ENCODE measurements around the gene ZNF697.

DNA sequence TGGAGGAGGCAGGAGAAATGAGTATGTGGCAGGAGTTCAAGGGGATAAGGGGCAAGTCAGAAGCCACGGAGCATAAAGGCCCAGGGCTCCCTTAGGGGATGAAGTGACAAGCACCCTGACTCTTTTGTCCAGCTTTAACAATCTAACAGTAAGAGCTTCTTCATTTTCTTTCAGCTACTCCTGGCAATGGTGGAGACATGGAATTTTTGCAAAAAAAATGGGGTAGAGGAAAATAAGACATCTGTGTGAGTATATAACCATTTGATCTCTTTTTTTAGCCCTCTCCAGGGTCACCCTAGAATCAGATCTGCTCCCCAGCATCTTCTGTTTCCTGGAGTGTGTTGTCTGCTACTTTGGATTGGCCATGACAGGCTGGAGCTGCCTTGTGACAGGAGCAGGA lies 47.1 kb downstream of the ZNF697 start:
- TF ChIP-seq, protein P1, sequence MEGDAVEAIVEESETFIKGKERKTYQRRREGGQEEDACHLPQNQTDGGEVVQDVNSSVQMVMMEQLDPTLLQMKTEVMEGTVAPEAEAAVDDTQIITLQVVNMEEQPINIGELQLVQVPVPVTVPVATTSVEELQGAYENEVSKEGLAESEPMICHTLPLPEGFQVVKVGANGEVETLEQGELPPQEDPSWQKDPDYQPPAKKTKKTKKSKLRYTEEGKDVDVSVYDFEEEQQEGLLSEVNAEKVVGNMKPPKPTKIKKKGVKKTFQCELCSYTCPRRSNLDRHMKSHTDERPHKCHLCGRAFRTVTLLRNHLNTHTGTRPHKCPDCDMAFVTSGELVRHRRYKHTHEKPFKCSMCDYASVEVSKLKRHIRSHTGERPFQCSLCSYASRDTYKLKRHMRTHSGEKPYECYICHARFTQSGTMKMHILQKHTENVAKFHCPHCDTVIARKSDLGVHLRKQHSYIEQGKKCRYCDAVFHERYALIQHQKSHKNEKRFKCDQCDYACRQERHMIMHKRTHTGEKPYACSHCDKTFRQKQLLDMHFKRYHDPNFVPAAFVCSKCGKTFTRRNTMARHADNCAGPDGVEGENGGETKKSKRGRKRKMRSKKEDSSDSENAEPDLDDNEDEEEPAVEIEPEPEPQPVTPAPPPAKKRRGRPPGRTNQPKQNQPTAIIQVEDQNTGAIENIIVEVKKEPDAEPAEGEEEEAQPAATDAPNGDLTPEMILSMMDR (IDR thresholded peaks at IDR 0.05), result no peak
- TF ChIP-seq POLR2A (IDR thresholded peaks at IDR 0.05) (no peak), POLR2AphosphoS5 (IDR thresholded peaks at IDR 0.05) (no peak)

Data from breast epithelium (tissue), 3 donors.